Spinal cord (tissue), 10 donors: ENCODE results near the gene IPCEF1. TPM values are rescaled to one million over a fixed set of nuclear protein-coding genes. Genes with fewer than 3 reads are reported as not detected.
"Not testable (repeated sequence)": the region's sequence is repeated elsewhere in the genome, so short reads cannot be mapped to it uniquely, and the experiment has no call there.

Experiments used
- DNase-seq, 6 donors: peaks; one replicate each; pipeline versions ENCODE4 v3.0.0 to v3.0.0-alpha.2; 2013 to 2015; ENCODE audit warnings: low spot score in 6 of 6, low read depth in 4 of 6
- H3K27ac ChIP-seq: one replicate; pipeline ENCODE4 v1.5.1; 2013; ENCODE audit warnings: low read depth, low read length, control low read depth
- H3K27me3 ChIP-seq: one replicate; pipeline ENCODE4 v1.6.1; 2013; ENCODE audit warnings: low read length; ENCODE audit not compliant: control insufficient read depth, insufficient read depth
- H3K36me3 ChIP-seq: one replicate; pipeline ENCODE4 v1.6.1; 2013; ENCODE audit warnings: low read length; ENCODE audit not compliant: control insufficient read depth, insufficient read depth
- H3K4me1 ChIP-seq: one replicate; pipeline ENCODE4 v1.6.1; 2013; ENCODE audit warnings: low read length; ENCODE audit not compliant: control insufficient read depth, insufficient read depth
- H3K4me3 ChIP-seq: one replicate; pipeline ENCODE4 v1.5.1; 2013; ENCODE audit warnings: low read depth, low read length, control low read depth
- H3K9me3 ChIP-seq: one replicate; pipeline ENCODE4 v1.6.1; 2013; ENCODE audit warnings: low read length; ENCODE audit not compliant: control insufficient read depth, insufficient read depth
- WGBS: methylation state at CpG from one replicate; pipeline ENCODE4 v1.1.5; 2013; ENCODE audit warnings: missing lambda C conversion rate; ENCODE audit not compliant: insufficient coverage; 5-methylcytosine and 5-hydroxymethylcytosine counted together
- polyA plus RNA-seq, 2 donors: library from polyadenylated mRNA; unstranded; fragments of 120-200 nt; gene quantifications; one replicate each; pipeline ENCODE4 v1.2.1, GENCODE V29; 2013; ENCODE audit not compliant: insufficient read length in 2 of 2
- total RNA-seq, 2 donors: library from RNA; depleted of rRNA in 1 of 2; stranded (reverse); fragments of 120-200 nt in 1 of 2; fragments of >200 nt in 1 of 2; gene quantifications; one replicate each; pipeline versions ENCODE4 v1.2.3 to v1.2.4, GENCODE V29; 2013 to 2014
- donor health status: healthy.

IPCEF1 gene
- total and polyA plus RNA-seq, 4 donors = 5.4 to 11.8 (median 8.2) TPM

GRCh38 chr6:154320181-154320580 lies 36.4 kb downstream of the IPCEF1 start:
- no peaks in the 10 kb centered on the region for H3K27me3 ChIP-seq
- whole genome bisulfite sequencing = no CpG with 5 or more reads among the region's 3 CpGs
- H3K4me1 ChIP-seq = no peaks in the 10 kb centered on the region
- H3K36me3 ChIP-seq = no peaks in the 10 kb centered on the region
- H3K4me3 ChIP-seq = no peak overlapping the region
- H3K9me3 ChIP-seq = no peaks in the 10 kb centered on the region
- peak in 1 of 6 donors; percentile 22 for DNase-seq
- no peak overlapping the region for H3K27ac ChIP-seq

GRCh38 chr6:154319231-154319858 lies 37.3 kb downstream of the IPCEF1 start:
- H3K36me3 ChIP-seq = no peaks in the 10 kb centered on the region
- H3K27ac ChIP-seq = no peak overlapping the region
- H3K9me3 ChIP-seq = no peaks in the 10 kb centered on the region
- DNase-seq = peak in 2 of 6 donors; percentile 31 to 45
- WGBS = 33% methylated on average over 2 of the region's 8 CpGs
- no peaks in the 10 kb centered on the region for H3K4me1 ChIP-seq
- no peak overlapping the region for H3K4me3 ChIP-seq
- no peaks in the 10 kb centered on the region for H3K27me3 ChIP-seq

DNA sequence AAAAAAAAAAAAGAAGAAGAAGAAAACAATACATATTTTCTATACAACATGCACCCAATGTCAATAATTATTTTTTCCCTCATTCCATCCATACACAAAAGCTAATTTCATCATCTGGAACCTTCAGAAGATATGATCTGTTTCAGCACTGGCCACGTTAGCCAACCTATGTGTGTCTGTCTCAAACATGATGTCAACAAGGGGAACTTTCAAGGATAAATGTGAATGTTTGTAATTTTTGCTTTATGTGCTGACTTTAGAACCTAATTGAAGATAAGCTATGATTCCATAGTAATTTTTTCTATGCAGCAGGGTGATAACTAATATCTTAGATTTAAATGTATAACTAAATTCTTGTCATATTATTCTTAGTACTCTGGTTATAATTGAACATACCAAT lies 37.9 kb downstream of the IPCEF1 start:
- WGBS = 83% methylated on average over 1 of the region's 1 CpG
- Histone ChIP-seq H3K4me1 (no peaks in the 10 kb centered on the region), H3K36me3 (no peaks in the 10 kb centered on the region), H3K27ac (no peak overlapping the region), H3K9me3 (no peaks in the 10 kb centered on the region), H3K4me3 (no peak overlapping the region), H3K27me3 (no peaks in the 10 kb centered on the region)
- DNase-seq = no peak

- WGBS = no CpG with 5 or more reads among the region's 1 CpG
- no peaks in the 10 kb centered on the region for H3K36me3 ChIP-seq
- H3K27ac ChIP-seq = no peak overlapping the region
- H3K4me3 ChIP-seq = no peak overlapping the region
- no peaks in the 10 kb centered on the region for H3K9me3 ChIP-seq
- no peak for DNase-seq
- no peaks in the 10 kb centered on the region for H3K27me3 ChIP-seq
- no peaks in the 10 kb centered on the region for H3K4me1 ChIP-seq
These were observed 40.5 kb downstream of the IPCEF1 start for GRCh38 chr6:154316131-154316530.

DNA sequence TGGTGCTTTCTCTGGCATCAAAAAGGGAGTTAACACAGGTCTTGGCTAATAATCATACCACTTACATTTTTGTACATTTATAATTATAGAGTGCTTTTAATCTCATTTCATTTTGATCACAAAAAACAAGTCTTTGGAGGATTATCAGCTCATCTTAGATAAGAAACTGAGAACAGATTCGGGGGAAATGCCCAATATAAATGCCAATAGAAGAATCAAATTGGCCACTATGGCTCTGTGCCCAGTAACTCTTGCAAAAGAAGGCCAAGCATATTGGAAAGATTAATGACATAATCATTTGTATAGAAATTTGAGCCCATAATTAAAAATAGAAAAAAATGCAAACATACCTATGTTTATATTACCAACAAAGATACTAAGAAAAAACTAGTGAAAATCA lies 42.5 kb downstream of the IPCEF1 start:
- Histone ChIP-seq H3K4me3 (no peak overlapping the region), H3K27ac (no peak overlapping the region), H3K9me3 (no peaks in the 10 kb centered on the region), H3K4me1 (no peaks in the 10 kb centered on the region), H3K27me3 (no peaks in the 10 kb centered on the region), H3K36me3 (no peaks in the 10 kb centered on the region)
- no peak for DNase-seq
- no CpG with 5 or more reads among the region's 1 CpG for WGBS

- no CpG with 5 or more reads among the region's 2 CpGs for WGBS
- no peaks in the 10 kb centered on the region for H3K4me1 ChIP-seq
- H3K36me3 ChIP-seq = no peaks in the 10 kb centered on the region
- H3K9me3 ChIP-seq = no peaks in the 10 kb centered on the region
- DNase-seq = no peak
- no peak overlapping the region for H3K4me3 ChIP-seq
- no peaks in the 10 kb centered on the region for H3K27me3 ChIP-seq
- no peak overlapping the region for H3K27ac ChIP-seq
These were observed 47.6 kb downstream of the IPCEF1 start for GRCh38 chr6:154308986-154309385.

DNA sequence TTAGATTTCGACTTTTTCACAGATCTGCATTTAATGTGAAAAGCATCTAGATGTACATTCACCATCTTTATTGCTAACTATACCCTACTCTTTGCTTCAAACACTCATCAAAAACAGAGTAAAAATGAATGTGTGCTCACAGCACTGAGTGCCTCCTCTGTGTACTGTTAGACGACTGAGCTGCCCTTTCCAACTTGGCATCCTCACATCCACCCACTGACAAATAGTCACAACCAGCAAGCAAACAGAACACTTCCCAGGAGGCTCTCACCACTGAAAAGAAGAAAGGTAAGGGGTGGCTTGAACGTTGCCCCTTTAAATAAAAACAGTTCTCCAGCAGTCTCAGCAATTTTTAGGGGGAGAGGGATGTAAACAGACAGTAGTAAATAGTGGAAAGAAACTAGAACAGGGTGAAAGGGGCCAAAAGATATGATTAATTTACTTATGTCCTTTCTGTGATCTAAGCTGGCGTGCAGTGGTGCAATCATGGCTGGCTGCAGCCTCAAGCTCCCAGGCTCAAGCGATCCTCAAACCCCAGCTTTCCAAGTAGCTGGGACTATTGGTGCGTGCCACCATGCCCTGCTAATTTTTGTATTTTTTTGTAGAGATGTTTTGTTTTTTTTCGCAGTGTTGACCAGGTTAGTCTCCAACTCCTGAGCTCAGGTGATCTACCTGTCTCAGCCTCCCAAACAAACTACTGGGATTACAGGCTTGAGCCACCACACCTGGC lies 48.7 kb downstream of the IPCEF1 start:
- no peak overlapping the region for H3K27ac ChIP-seq
- no peaks in the 10 kb centered on the region for H3K27me3 ChIP-seq
- H3K4me3 ChIP-seq = no peak overlapping the region
- WGBS = 86% methylated on average over 3 of the region's 7 CpGs
- no peaks in the 10 kb centered on the region for H3K9me3 ChIP-seq
- no peak for DNase-seq
- H3K36me3 ChIP-seq = no peaks in the 10 kb centered on the region
- no peaks in the 10 kb centered on the region for H3K4me1 ChIP-seq

DNA sequence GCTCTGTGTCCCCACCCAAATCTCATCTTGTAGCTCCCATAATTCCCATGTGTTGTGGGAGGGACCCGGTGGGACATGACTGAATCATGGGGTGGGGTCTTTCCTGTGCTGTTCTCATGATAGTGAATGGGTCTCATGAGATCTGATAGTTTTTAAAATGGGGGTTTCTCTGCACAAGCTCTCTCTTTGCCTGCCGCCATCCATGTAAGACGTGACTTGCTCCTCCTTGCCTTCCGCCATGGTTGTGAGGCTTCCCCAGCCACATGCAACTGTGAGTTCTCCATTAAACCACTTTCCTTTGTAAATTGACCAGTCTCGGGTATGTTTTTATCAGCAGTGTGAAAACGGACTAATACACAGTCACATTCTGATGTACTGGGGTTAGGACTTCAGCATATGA lies 49.5 kb downstream of the IPCEF1 start:
- H3K27me3 ChIP-seq, H3K27ac ChIP-seq, H3K9me3 ChIP-seq, H3K36me3 ChIP-seq, H3K4me1 ChIP-seq, DNase-seq, H3K4me3 ChIP-seq: not testable (repeated sequence)
- 100% methylated on average over 1 of the region's 6 CpGs for WGBS

DNA sequence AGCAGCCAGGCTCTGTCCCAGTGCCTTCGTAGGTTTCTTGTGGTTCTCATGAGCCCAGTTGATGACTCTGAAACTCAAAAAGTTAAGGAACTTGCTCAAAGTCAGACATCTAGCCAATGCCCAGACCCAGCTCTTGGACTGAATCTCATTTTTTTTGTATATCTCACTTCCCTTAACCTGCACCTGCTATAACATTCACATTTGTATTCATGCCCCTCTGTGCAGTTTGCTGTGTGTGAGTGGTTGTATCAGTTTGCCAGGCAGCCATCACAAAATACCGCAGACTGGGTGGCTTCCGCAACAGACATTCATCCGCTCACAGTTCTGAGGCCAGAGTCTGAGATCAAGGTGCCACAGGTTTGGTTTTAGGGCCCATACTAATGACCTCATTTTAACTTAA lies 49.9 kb downstream of the IPCEF1 start:
- 97% methylated on average over 3 of the region's 4 CpGs for WGBS
- Histone ChIP-seq H3K4me1 (no peaks in the 10 kb centered on the region), H3K36me3 (no peaks in the 10 kb centered on the region), H3K4me3 (no peak overlapping the region), H3K9me3 (no peaks in the 10 kb centered on the region), H3K27ac (no peak overlapping the region), H3K27me3 (no peaks in the 10 kb centered on the region)
- DNase-seq = no peak

DNA sequence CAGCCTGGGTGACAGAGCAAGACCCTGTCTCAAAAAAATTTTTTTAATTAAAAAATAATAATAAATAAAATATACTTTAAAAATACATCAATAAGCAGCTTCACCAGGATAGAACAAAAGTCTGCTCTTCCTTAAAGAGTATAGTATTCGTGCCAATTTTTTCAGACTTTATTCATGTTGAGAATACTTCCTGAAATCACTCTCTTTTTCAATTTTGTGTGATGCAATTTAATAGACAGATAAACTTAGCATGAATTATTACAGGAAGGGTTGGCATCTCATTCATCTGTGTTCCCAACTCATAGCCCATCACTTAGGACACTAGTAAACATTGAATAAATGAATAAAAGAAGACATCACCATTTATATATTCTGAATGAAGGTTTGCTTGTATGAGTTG lies 52.4 kb downstream of the IPCEF1 start:
- DNase-seq = no peak
- no CpG with 5 or more reads among the region's 1 CpG for WGBS
- Histone ChIP-seq H3K4me1 (no peaks in the 10 kb centered on the region), H3K27me3 (no peaks in the 10 kb centered on the region), H3K9me3 (no peaks in the 10 kb centered on the region), H3K36me3 (no peaks in the 10 kb centered on the region), H3K4me3 (no peak overlapping the region), H3K27ac (no peak overlapping the region)
